Hematopoietic multipotent progenitor cell treated with erythropoietin and hydrocortisone succinate and interleukin-3 and kit ligand, for 8 days (in vitro differentiated cells): Measurements from ENCODE around the gene EPHA4.
A peak's percentile ranks its signal among the peaks of the same experiment; 100 is the strongest.
"Not testable (repeated sequence)": the region's sequence is repeated elsewhere in the genome, so short reads cannot be mapped to it uniquely, and the experiment has no call there.

ENCODE experiments used
- DNase-seq: peaks from one replicate; pipeline ENCODE4 v3.0.0-alpha.2; 2015

The EPHA4 gene

DNA sequence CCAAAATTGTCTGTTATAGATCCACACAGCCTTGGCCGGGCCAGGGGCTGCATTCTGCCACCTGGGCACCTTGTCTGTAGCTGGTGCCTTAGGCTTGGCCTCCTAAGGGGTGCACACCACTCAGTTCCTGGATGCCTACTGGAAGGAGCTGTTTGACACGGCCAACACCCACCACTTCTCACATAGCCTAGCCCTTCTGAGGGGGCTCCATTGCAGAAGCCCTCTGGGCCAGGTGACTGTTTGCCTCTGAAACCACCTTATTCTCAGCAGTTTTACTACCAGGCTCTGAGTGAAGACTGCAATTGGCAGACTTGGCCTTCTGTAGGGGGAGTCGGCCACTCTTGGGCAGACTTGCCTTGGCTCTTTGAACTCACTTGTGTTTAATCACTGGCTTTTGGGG is 39.5 kb downstream of the EPHA4 start:
- DNase-seq: no peak

- DNase-seq: no peak
These were observed 41.5 kb downstream of the EPHA4 start for GRCh38 chr2:221530653-221531037.

DNA sequence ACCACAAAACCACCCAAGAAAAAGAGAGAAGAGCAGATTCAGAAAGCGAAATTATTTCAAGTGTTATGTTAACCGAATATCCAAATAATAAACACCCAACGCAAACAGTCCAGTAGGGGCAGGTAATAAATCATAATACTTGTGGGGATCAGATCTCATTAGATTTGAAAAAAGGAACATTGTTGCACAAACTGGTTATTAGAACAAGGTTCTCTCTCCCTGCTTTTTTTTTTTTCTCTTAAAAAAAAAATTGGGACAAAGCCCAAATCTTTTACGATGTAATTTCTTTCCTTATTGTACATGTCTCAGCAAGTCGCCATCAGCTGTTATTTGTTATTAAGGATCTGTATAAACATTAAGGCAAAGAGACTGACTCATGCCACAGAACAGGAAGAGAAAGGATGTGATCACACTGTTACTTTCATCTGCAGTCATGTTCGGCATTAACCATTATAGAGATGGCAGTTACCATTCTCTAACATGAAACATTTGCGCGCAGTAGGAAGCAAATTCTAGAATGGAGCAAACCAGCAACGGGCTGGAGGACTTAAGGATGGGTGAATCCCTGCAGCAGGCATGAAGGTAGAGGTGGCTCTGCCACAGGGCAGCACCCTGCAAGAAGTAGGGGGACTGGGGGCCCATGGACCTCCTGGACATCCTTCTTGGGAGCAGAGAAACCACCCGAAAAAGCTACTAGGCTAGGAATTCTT is 42.0 kb downstream of the EPHA4 start:
- no peak for DNase-seq

DNA sequence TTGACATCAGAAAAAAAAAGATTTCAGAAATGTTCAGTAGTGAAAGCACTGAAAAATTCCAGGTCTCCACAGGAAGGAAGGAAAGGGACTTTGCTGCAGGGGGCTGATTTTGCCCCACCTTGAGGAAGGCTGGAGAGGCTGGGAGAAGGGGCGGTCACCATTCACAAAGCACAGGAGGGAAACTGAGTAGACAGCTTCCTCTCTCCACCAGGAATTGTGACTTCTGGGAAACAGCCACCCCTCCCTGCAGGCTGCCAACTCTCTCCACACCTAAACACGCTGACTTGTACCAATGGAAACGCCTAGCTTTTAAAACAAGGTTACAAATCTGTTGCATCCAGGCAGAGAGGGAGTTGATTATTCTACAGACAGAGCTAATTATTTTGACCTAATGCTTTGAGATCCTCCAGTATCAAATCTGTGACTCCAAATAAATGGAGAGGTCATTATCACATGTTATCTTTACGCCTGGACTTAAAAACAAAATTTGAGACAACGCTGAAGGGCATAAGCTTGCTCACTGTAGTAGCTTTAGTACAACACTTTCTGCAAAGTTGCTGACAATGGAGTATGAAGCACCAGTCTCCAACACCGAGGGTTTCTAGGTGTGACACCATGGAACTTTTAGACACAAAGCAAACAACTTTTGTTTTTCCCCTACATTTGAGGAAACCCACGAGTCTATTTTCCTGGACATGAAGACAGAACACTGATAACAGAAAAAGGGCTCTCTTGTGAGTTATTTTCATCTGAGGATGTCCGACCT is 42.7 kb downstream of the EPHA4 start:
- DNase-seq: no peak

DNA sequence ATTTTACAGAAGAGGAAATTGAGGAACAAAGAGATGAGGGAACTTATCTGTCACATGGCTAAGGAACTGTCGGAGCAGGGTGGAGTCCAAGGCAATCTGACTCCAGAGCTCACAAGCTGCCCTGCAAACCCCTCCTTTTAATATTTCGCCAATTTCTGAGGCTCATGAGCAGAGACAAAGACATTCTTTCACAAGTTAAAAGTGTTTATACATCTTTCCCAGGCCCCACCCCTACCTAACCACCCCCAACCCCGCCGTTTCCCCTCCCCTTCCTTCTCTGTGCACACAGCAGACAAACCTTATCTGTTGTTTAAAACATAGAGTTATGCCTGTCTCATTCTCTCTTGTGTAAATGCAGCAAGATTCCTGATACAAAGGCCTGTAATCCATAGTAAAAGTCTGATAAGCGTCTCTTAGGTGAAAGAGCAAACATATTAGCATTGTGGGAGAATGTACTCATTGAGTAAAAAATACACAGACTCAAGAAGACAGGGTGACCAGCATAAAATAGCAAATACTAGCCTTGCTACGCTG is 44.3 kb downstream of the EPHA4 start:
- no peak for DNase-seq

GRCh38 chr2:221524158-221524557 is 47.9 kb downstream of the EPHA4 start:
- DNase-seq: no peak

DNA sequence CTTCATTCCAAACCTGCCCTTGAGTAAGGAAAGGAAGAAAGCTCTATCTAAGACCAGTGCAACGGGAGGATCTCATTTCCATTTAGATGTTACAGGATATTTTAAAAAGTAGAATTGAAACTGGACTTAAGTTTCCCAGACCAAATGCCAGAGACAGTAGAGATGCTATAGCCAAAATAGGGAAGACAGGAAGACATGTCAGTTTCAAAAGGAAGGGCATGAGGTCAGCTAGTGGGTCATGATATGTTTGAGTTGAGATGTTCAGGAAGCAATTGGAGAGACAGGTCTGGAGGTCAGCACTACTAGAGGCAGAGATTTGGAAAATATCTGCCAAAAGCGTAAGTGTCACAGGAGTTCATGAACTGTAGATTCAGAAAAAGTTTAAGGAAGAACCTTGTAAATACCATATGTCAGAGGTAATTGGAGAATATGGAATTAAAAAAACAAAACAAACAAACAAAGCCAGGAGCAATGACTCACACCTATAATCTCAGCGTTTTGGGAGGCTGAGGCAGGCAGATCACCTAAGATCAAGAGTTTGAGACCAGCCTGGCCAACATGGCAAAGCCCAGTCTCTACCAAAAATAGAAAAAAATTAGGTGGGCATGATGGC is 50.8 kb downstream of the EPHA4 start:
- no peak for DNase-seq

DNA sequence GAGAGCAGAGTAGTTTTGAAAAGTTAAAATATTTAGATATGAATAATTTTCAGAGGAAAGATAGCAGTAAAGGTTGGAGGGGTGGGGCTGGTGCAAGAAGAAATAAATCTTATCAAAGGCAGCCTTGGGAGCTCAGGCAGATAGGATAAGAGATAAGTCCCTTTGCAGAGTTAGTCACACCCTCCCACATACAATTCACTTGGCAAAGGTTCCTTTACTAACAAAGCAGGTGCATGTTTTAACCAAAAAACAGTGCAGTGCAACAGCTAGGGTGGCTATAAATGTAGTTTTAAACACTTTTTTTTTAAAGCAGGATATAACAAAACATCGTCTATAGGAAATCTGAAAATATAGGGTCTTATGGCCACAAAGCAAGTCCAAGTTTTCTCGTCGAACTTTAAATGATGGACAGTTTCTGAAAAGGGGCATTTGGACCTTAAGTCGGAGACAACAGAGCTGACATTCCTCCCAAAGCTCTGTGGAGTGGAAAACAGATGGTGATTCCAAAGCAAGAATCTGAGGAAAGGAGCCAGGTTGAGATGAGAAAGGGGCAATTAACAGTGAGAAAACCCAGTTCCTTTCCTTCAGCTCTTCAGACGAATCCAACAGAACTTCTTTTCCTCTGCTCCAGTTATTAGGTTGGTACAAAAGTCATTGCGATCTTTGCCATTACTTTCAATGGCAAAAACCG is 53.0 kb downstream of the EPHA4 start:
- DNase-seq: peak; percentile 7

DNA sequence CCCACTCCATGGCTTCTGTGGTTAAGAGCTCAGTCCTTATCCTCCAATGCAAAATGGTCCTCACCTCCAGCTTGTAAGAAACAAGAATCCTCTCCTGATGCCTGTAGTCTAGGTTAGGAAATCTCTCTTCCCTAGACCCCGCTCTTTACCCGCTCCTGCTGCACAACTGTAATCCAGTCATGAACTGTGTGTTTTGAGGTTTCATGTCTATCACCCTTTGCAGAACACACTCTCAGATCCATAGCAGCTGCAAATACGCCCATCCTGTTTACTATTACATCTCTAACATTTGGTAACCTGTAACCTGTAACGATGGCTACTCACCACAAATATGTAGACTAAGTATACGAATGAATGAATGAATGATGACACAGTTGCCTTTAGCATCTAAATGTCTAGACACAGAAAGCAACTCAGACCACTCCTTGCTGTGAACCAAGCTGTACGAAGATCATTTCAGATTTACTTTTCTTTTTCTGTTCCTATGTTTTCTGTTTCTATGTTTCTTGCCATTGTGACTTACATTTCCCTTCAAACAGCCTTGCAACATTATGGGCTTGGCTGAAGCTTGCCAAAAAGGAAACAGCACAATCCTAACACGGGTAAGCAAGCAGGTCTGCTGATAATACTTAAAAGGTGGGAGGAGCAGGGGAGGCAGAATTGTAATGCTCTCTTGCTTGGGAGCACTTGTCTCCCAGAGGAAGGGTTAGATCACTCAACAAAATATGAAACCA is 53.7 kb downstream of the EPHA4 start:
- DNase-seq: peak; percentile 13

DNA sequence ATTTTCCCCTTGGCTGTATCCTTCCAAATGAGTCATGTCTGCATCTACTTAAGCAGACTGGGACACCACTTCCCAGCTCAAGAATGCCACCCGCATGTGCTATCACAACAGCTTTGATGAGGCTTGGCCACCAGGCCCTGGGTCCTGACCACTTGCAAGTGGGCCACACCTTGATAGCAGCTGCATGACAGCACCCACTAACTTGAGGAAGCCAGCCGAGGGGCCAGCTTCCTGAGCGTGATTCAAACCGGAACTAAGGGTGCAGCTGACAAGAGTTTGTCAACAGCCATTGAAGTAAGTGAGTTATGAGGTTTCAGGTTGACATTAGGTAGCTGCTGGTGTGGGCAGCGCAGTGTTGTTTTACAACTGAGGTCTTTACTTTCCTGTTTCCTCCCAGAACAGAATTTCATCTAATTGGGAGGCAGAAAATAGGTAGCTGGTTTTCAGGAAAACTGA is 54.4 kb downstream of the EPHA4 start:
- DNase-seq: peak; percentile 38

- DNase-seq: no peak
These were observed 54.9 kb downstream of the EPHA4 start for GRCh38 chr2:221517146-221517695.

GRCh38 chr2:221515864-221516263 is 56.2 kb downstream of the EPHA4 start:
- no peak for DNase-seq

- DNase-seq: no peak
These were observed 57.6 kb downstream of the EPHA4 start for GRCh38 chr2:221514305-221515040.

GRCh38 chr2:221513232-221513631 is 58.9 kb downstream of the EPHA4 start:
- DNase-seq: no peak

- DNase-seq: not testable (repeated sequence)
These were observed 60.8 kb downstream of the EPHA4 start for GRCh38 chr2:221511325-221511724.

- DNase-seq: no peak
These were observed 65.6 kb downstream of the EPHA4 start for GRCh38 chr2:221506469-221506868.

GRCh38 chr2:221505605-221506004 is 66.5 kb downstream of the EPHA4 start:
- no peak for DNase-seq

DNA sequence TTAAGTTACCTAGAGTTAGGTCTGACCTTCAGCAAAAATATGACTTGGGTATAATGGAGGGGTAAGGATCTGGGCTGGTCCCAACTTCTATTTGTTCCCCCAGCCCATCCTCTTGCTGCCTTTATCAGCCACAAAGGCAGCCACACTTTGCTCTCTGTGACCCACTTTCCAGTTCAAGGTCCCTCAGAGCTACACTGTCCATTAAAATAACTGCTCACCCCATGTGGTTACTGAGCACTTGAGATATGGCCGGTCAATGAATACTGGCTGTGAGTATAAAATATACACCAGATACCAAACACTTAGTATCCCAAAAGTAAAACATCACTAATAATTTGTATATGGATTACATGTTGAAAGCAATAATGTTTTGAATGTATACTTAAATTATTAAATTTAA is 67.2 kb downstream of the EPHA4 start:
- DNase-seq: no peak

- no peak for DNase-seq
These were observed 68.1 kb downstream of the EPHA4 start for GRCh38 chr2:221503965-221504364.

GRCh38 chr2:221502270-221503010 is 69.7 kb downstream of the EPHA4 start:
- DNase-seq: no peak

GRCh38 chr2:221501883-221502269 is 70.2 kb downstream of the EPHA4 start:
- DNase-seq: no peak
